Hematopoietic multipotent progenitor cell treated with erythropoietin and hydrocortisone succinate and interleukin-3 and kit ligand, for 8 days (in vitro differentiated cells): ENCODE data around the gene CNKSR1.
"Not testable (repeated sequence)": the region's sequence is repeated elsewhere in the genome, so short reads cannot be mapped to it uniquely, and the experiment has no call there.

Source experiments
- DNase-seq: peaks from one replicate; pipeline ENCODE4 v3.0.0-alpha.2; 2015

CNKSR1 gene

DNA sequence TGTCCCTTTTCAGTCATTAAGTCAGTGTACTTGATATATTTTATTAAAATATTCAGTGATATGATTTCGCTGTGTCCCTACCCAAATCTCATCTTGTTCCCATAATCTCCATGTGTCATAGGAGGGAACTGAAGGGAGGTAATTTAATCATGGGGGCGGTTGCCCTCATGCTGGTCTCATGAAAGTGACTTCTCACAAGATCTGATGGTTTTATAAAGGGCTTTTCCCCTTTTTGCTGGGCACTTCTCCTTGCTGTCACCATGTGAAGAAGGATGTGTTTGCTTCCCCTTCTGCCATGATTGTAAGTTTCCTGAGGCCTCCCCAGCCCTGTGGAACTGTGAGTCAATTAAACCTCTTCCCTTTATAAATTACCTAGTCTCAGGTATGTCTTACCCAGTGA lies 53.4 kb downstream of the CNKSR1 start:
- DNase-seq: not testable (repeated sequence)

DNA sequence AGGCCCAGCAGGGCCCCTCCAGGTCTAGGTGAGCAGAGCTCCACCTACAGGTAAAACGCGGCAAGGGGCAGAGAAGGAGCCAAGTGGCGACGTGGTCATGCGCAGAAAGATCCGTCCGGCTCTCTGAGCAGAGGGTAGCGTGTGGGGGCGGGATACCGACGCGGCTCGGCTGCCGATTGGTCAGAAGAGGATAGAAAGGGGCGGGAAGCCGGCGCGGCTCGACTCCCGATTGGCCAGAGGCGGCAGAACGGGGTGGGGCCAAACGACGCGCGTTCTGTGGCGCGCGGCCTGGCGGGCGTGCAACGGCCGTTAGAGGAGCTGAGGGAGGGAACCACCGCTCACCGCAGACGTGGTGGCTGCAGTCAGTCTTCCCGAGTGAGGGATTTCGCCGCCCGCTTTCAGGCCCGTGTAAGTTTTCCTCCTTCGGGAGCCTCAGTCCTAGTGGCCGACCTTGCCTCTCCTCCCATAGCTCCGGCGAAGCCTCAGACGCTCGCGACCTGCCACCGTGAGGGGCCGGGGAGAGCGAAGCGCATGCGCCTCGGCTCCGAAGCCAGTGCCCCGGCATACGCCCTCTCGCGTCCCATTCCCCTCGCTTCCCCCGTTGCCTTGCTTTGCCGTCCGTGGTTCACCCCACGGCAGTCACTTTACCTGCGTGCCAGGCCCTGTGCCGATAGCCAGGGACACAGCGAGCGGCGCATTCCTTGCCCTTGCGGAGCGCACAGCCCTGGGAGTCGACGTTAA lies 56.8 kb downstream of the CNKSR1 start, which contains the start of gene CEP85:
TSS of gene CEP85 (plus strand) at position 298 of the 741 bp plus-strand sequence. CDS start 5,584 bp downstream, outside the sequence.
- DNase-seq: peak; percentile 97

DNA sequence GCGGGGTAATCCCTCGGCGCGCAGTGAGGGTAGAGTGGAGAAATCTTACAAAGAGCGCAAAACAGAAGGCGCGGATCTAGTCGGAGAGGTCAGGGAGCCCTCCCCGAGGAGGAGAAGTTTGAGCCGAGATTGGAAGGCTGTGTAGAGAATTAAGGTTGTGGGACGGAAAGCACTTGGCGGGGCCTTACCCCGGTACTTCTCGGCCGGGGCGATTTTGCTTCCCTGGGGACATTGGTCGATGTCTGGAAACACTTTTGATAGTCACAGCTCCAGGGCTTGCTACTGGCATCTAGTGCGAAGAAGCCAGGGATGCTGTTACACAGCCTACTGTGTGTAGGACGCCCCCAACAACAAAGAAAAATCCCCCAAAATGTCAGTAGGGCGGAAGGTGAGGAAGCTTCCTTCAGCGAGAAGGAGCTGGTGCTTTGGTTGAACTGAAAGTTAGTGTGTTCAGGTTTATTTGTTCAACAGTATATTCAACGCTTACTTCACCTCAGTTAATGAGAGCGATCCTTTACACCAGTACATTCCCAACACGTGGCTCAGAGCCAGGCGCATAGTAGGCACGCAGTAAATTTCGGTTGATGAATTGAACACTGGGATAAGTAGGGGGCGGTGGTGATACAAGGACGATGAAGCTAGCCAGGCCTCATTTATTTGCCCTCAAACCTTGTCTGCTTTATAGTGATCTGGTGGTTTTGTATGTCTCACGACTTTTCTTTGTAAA lies 57.5 kb downstream of the CNKSR1 start:
- DNase-seq: peak; percentile 77

DNA sequence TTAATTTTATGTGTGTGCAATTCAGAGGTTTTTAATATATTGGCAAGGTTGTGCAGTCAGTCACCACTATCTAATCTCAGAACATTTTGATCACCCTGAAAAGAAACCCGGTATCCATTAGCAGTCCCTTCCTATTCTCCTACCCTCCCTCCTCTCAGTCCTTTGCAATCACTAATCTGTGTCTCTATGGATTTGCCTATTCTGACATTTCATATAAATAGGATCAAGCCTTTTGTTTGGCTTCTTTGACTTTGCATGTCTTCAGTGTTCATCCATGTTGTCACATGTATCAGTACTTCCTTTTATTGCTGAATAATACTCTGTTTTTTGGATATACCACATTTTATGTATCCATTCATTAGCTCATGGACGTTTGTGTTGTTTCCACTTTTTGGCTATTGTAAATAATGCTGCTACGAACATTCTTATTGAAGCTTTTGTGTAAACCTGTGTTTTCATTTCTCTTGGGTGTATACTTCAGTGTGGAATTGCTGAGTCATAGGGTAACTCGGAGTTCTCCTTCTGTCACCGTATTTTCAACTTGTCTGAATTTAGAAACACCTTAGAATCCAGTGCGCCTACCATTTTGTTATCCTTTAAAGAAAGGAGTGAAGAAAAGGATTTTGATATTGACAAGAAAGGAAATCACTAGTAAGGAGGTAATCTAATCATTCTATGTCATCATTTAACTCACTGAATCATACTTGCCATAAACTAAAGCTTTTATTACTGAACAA lies 60.1 kb downstream of the CNKSR1 start:
- DNase-seq: peak; percentile 63
